Keratinocyte (primary cell): ENCODE results near the gene SLN. TPM values are rescaled to one million over a fixed set of nuclear protein-coding genes. Genes with fewer than 3 reads are reported as not detected.

Experiments
- DNase-seq: peaks from one replicate; pipeline ENCODE4 v3.0.0-alpha.2; 2011; ENCODE audit warnings: low read depth, missing footprints, low spot score
- FAIRE-seq: peaks from 2 replicates; lab custom pipeline; 2011; peaks lifted over from hg19 to GRCh38; lab: Jason Lieb, UNC
- H2AFZ ChIP-seq: 2 replicates; pipeline ENCODE4 v1.6.0; 2012; ENCODE audit warnings: low read length, control low read depth, inconsistent platforms; ENCODE audit not compliant: control insufficient read depth
- H3K27ac ChIP-seq: 2 replicates; pipeline ENCODE4 v1.5.1; 2011; ENCODE audit warnings: low read length; ENCODE audit not compliant: control insufficient read depth, insufficient read depth
- H3K27me3 ChIP-seq: 3 replicates; pipeline ENCODE4 v1.6.0; 2011; ENCODE audit warnings: low read length; ENCODE audit not compliant: control insufficient read depth, insufficient read depth; ENCODE audit errors: extremely low read depth
- H3K36me3 ChIP-seq, 2 experiments: 2 replicates in 1 of 2; 3 replicates in 1 of 2; pipeline ENCODE4 v1.5.1; 2011; ENCODE audit warnings: low read length in 2 of 2, mild to moderate bottlenecking in 1 of 2; ENCODE audit not compliant: control insufficient read depth in 2 of 2, insufficient read depth in 2 of 2; ENCODE audit errors: extremely low read depth in 1 of 2
- H3K4me1 ChIP-seq: 3 replicates; pipeline ENCODE4 v1.5.1; 2011; ENCODE audit warnings: low read length; ENCODE audit not compliant: control insufficient read depth, insufficient read depth; ENCODE audit errors: extremely low read depth
- H3K4me2 ChIP-seq: 3 replicates; pipeline ENCODE4 v1.6.0; 2011; ENCODE audit warnings: low read depth, low read length; ENCODE audit not compliant: control insufficient read depth, insufficient read depth; ENCODE audit errors: extremely low read depth
- H3K4me3 ChIP-seq, 3 experiments: fragments of 200-600 bp in 1 of 3; sonication (generic) in 1 of 3; 2 replicates in 2 of 3; 3 replicates in 1 of 3; pipeline ENCODE4 v1.5.1; 2011 to 2016; ENCODE audit warnings: low read length in 3 of 3, mild to moderate bottlenecking in 3 of 3, control low read depth in 2 of 3, inconsistent platforms in 1 of 3, low read depth in 1 of 3, mixed read lengths in 1 of 3, mixed run types in 1 of 3, moderate library complexity in 1 of 3; ENCODE audit not compliant: control insufficient read depth in 2 of 3, insufficient read depth in 2 of 3; ENCODE audit errors: extremely low read depth in 1 of 3
- H3K79me2 ChIP-seq: 2 replicates; pipeline ENCODE4 v1.6.0; 2012; ENCODE audit warnings: low read length; ENCODE audit not compliant: control insufficient read depth, insufficient read depth
- H3K9ac ChIP-seq: 3 replicates; pipeline ENCODE4 v1.6.0; 2011; ENCODE audit warnings: low read length; ENCODE audit not compliant: control insufficient read depth, insufficient read depth; ENCODE audit errors: extremely low read depth
- H3K9me1 ChIP-seq: 3 replicates; pipeline ENCODE4 v1.6.0; 2011; ENCODE audit warnings: low read length; ENCODE audit not compliant: control insufficient read depth, insufficient read depth; ENCODE audit errors: extremely low read depth
- H3K9me3 ChIP-seq: 2 replicates; pipeline ENCODE4 v1.5.1; 2012; ENCODE audit warnings: low read depth, low read length; ENCODE audit not compliant: control insufficient read depth
- H4K20me1 ChIP-seq: 3 replicates; pipeline ENCODE4 v1.6.0; 2011; ENCODE audit warnings: low read length; ENCODE audit not compliant: control insufficient read depth, insufficient read depth; ENCODE audit errors: extremely low read depth
- CTCF ChIP-seq, 3 experiments: IDR thresholded peaks in 1 of 3; conservative IDR thresholded peaks in 1 of 3; optimal IDR thresholded peaks in 1 of 3; 2 replicates in 2 of 3; 3 replicates in 1 of 3; pipeline versions ENCODE3 to v1.5.1; 2011; ENCODE audit warnings: low read length in 3 of 3, mild to moderate bottlenecking in 3 of 3, moderate library complexity in 2 of 3, control low read depth in 1 of 3, inconsistent platforms in 1 of 3; ENCODE audit not compliant: insufficient read depth in 2 of 3; ENCODE audit errors: extremely low read depth in 1 of 3
- EZH2 ChIP-seq: IDR thresholded peaks from one replicate; pipeline ENCODE4 v1.6.1; 2012; ENCODE audit warnings: inconsistent platforms, mild to moderate bottlenecking, low read length, moderate library complexity
- dilution Hi-C: fragments of 300-500 bp; cut with MboI; formaldehyde crosslinking; loops from one replicate; pipeline ENCODE4 v1.7.0; 2020; ENCODE audit warnings: low sequenced_read_pairs; ENCODE audit not compliant: extremely low pct_ligation_motif_present
- polyA plus RNA-seq, 5 experiments: library from polyadenylated mRNA; depleted of rRNA in 3 of 5; stranded (reverse) in 3 of 5; stranded (forward) in 1 of 5; unstranded in 1 of 5; fragments of >200 nt; gene quantifications; 1 replicate in 1 of 5; 2 replicates in 3 of 5; 3 replicates in 1 of 5; pipeline versions ENCODE4 v1.2.1 to v1.2.3, GENCODE V29; 2011 to 2012; ENCODE audit warnings: missing spikeins in 2 of 5, low read depth in 1 of 5, low replicate concordance in 1 of 5

The SLN gene
- polyA plus RNA-seq, 1 donor (not counting 4 experiments of a cell fraction or from before 2014, with no cell fraction given), result 0.12 TPM

- H3K36me3 ChIP-seq, result no peaks in the 10 kb centered on the region
- H3K79me2 ChIP-seq, result no peaks in the 10 kb centered on the region
- peak; percentile 46 for FAIRE-seq
- H3K27ac ChIP-seq, result no peak overlapping the region
- H3K9ac ChIP-seq, result no peak overlapping the region
- H4K20me1 ChIP-seq, result no peaks in the 10 kb centered on the region
- H3K9me3 ChIP-seq, result no peaks in the 10 kb centered on the region
- H3K9me1 ChIP-seq, result no peaks in the 10 kb centered on the region
- H3K27me3 ChIP-seq, result no peaks in the 10 kb centered on the region
- peak overlapping the region; percentile 55 for H3K4me2 ChIP-seq
- no peak overlapping the region for H3K4me3 ChIP-seq
- no peak for DNase-seq
- H2AFZ ChIP-seq, result no peak overlapping the region
- peak; percentile 54 to 60 (median 60) for TF ChIP-seq CTCF (optimal IDR thresholded peaks at IDR 0.05 in 1 of 3, IDR thresholded peaks at IDR 0.05 in 1 of 3, conservative IDR thresholded peaks at IDR 0.05 in 1 of 3; ENCODE audit: extremely low read depth in 1 of 3, insufficient read depth in 2 of 3, low read length in 3 of 3)
- TF ChIP-seq EZH2, result no peak
- H3K4me1 ChIP-seq, result no peaks in the 10 kb centered on the region
- dilution Hi-C loops, result no loop called here
Measured at GRCh38 chr11:107689317-107690202, 22.3 kb downstream of the SLN start.

GRCh38 chr11:107688322-107688918 is 23.4 kb downstream of the SLN start:
- H3K36me3 ChIP-seq, result no peaks in the 10 kb centered on the region
- H3K4me3 ChIP-seq, result no peak overlapping the region
- no peak for DNase-seq
- no peaks in the 10 kb centered on the region for H4K20me1 ChIP-seq
- dilution Hi-C loops, result no loop called here
- no peaks in the 10 kb centered on the region for H3K4me1 ChIP-seq
- no peaks in the 10 kb centered on the region for H3K79me2 ChIP-seq
- no peaks in the 10 kb centered on the region for H3K27me3 ChIP-seq
- H3K4me2 ChIP-seq, result no peak overlapping the region
- no peaks in the 10 kb centered on the region for H3K9me1 ChIP-seq
- no peak overlapping the region for H3K9ac ChIP-seq
- no peak overlapping the region for H2AFZ ChIP-seq
- H3K27ac ChIP-seq, result no peak overlapping the region
- no peak for TF ChIP-seq EZH2
- TF ChIP-seq CTCF (optimal IDR thresholded peaks at IDR 0.05 in 1 of 3, IDR thresholded peaks at IDR 0.05 in 1 of 3, conservative IDR thresholded peaks at IDR 0.05 in 1 of 3; ENCODE audit: extremely low read depth in 1 of 3, insufficient read depth in 2 of 3, low read length in 3 of 3), result no peak
- H3K9me3 ChIP-seq, result no peaks in the 10 kb centered on the region
- FAIRE-seq, result peak; percentile 9
